Hindlimb muscle (tissue), 1 donor: ENCODE measurements around the gene COPS2. TPM values are rescaled to one million over a fixed set of nuclear protein-coding genes. Genes with fewer than 3 reads are reported as not detected.
"Not testable (repeated sequence)": the region's sequence is repeated elsewhere in the genome, so short reads cannot be mapped to it uniquely, and the experiment has no call there.

Experiments
- DNase-seq: peaks from one replicate; pipeline ENCODE4 v3.0.0-alpha.2; 2013
- polyA plus RNA-seq: library from polyadenylated mRNA; unstranded; fragments of 120-200 nt; gene quantifications from one replicate; pipeline ENCODE4 v1.2.1, GENCODE V29; 2013; ENCODE audit not compliant: insufficient read length

Gene COPS2
- polyA plus RNA-seq: 96.5 TPM

DNA sequence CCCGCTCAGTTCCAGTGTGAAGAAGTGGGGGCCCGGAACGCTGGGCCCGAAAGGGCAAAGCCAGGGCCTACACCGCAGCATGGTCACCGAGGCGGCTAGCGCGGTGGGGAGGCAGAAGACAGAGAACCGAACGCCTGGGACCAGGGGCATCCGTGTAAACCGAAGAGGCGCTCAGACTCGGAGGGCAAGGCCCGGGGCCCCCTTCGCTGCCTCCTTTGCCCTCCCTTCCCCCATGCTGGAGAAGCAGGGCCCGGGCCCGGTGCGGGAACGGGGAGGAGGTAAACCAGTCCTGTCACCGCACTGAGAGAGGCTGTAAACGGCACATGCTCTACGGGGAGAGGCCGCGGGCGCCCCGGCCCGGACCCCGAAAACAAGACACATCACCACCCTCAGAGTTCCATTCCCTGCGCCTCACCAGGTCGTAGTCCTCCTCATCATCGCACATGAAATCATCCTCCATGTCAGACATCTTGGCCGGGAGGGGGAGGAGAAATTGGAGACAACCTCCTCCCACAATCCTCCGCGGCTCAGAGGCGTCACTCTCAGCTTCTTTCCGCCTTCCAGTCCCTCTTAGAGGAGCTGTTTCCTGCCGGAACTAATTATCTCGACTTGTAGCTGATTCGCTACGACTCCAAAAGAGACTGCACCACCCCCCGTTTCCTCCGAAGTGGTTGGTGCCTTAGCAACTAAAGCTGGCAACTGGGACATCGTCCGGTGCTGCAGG, at the start of gene COPS2:
COPS2 (minus strand) TSS at position 490 of the 724 bp plus-strand sequence; CDS start at position 469, 21 bp downstream.
- DNase-seq: peak; percentile 97

DNA sequence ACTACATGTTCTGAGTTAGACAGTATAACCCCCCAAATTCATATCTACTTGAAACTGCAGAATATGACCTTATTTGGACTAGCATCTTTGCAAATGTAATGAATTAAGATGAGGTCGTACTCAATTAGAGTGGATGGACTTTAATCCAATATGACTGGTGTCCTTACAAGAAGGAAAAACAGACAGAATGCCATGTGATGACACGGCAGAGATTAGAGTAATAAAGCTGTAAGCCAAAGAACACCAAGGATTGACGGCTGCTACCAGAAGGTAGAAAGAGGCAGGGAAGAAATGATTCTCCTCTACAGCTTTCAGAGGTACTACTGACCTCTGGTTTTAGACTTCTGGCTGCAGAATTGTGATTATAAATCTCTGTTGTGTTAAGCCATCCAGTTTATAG, 44.9 kb upstream of the COPS2 start:
- no peak for DNase-seq

DNA sequence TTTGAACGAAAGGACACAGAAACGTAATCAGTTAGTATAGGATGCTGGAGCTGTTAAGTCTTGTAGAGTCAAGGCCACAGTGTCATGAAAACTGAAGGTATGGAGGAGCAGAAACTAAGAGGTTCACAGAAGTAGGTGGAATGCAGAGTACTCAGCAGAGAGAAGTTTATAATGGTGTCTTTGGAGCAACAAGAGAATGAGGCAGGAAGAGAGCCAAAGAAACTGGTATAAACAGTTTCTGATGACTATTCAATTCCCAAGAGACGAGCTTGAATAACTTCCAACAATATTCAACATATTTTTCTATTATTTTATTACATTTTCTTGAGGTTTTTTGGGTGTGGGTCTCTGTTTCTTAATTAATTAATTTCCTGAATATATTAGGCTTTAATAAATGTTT, 44.3 kb upstream of the COPS2 start:
- no peak for DNase-seq

DNA sequence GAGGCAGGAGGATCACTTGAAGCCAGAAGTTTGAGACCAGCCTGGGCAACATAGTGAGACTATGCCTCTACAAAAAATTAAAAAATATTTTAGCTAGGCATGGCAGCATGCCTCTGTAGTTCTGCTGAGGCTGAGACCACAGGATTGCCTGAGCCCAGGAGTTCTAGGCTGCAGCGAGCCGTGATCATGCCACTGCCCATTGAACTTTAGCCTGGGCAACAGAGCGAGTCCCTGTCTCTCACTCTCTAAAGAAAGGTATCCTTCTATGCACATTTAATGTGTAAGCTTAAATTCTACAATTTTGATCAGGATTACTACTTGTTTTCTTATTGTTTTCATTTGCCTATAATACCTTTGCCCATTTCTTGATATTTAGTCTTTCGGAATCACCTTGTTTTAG, 41.5 kb upstream of the COPS2 start:
- DNase-seq: no peak

DNA sequence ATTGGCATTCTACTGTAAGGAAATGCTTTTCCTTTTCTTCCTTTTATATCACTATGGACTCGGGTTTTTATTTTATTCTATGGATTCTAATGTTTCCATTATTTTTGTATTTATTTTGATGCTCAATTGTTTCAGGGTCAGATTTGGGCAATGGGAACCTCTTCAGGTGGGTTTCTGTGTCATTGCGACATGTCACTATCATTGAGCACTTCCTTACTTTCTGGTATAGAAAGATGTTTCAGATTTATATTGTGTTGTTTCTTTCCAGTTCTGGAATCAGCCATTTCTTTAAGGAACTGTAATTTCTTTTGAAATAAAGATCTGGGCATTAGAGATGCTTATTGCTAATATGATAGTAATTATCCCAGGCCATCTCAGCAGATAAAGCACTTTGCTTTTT, 36.5 kb upstream of the COPS2 start:
- no peak for DNase-seq

DNA sequence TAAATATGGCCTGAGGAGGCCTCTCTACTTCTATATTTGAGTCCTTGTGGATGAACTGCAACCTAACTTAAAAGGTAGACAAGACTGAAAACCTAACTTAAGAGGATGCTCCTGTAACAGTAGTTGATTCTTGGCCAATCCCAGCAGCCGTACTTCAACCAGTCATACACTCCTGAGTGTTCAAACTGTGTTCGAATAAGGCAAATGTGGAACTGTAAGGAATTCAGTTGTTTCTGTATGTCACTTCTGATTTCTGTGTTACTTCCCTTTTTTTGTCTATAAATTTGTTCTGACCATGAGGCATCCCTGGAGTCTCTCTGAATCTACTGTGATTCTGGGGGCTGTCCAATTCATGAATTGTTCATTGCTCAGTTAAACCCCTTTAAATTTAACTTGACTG, 35.2 kb upstream of the COPS2 start:
- no peak for DNase-seq

DNA sequence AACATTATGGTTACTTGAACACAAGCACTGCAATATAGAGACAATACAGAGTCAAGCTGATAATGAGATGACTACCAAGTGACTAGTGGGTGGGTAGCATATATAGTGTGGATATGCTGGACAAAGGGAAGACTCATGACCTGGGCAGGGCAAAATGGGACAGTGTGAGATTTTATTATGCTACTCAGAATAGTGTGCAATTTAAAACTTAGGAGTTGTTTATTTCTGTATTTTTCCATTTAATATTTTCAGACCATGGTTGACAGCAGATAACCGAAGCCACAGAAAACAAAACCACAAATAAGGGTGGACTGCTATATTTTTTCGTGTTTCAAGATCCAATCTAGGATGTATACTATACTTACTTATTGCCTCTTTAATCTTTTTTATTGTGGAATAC, 34.2 kb upstream of the COPS2 start:
- DNase-seq: no peak

DNA sequence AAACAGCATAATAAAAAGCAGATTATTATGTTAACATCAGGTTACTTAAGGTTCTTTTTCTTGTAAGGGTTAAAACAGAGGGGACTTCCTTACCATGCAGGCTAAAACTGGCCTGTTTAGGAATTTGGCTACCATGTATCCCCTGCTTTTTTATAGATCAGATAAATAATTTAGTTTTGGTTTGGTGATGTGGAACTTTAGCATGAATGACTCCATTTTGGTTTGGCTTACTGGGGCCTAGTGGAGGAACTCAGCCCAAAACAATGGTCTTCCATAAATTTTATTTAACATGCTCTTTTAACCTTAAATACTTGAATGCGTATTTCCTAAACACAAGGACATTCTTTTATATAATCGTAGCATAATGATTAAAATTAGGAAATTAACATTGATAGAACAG, 33.5 kb upstream of the COPS2 start:
- no peak for DNase-seq

DNA sequence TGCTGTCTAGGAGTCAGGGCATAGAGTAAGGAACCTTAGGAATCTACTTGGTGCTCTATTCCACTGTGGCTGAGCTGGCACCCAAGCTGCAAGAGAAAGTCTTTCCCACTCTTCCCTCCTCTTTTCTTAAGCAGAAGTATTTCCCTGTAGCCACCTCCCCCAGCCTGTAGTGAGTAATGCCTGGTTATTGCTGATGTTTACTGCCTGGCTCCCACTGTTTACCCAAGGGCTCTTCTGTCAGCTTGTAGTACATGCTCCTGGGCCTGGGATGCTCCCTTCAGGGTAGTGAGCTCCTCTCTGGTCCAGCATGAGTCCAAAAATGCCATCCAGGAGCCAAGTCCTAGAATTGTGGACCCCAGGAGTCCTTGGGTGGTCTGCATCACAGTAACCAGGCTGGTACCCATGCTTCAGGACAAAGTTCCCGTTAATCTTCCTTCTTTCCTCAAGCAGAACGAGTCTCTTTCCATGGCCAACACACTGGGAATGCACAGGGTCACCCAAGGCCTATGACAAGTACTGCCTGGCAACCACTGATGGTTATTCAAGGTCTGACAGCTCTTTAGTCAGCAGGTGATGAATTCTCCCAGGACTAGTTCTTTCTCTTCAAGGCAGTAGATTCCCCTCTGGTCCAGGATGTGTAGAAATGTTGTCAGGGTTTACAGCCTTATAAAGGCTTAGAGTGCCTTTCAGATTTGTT, 32.3 kb upstream of the COPS2 start:
- DNase-seq: no peak

DNA sequence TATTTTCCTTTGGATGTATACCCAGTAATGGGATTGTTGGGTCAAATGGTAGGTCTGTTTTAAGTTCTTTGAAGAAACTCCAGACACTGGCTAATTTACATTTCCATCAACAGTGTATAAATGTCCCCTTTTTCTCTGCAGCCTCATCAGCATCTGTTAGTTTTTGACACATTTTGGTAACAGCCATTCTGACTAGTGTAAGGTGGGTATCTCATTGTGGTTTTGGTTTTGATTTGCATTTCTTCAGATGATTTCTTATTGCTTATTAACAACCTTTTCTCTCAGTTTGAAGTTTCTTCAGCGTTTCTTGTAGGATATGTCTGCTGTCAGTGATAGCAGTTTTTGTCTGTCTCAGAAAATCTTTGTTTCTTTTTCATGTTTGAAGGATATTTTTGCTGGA, 30.1 kb upstream of the COPS2 start:
- no peak for DNase-seq

DNA sequence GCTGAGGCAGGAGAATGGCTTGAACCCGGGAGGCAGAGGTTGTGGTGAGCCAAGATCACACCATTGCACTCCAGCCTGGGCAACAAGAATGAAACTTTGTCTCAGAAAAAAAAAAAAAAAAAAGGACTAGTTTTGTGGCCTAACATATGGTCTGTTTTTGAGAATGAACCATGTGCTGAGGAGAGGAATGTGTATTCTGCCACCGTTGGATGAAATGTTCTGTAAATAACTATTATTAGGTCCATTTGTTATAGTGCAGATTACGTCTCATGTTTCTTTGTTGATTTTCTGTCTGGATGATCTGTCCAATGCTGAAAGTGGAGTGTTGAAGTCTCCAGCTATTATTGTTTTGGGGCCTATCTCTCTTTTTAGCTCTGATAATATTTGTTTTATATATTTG, 28.3 kb upstream of the COPS2 start:
- not testable (repeated sequence) for DNase-seq

DNA sequence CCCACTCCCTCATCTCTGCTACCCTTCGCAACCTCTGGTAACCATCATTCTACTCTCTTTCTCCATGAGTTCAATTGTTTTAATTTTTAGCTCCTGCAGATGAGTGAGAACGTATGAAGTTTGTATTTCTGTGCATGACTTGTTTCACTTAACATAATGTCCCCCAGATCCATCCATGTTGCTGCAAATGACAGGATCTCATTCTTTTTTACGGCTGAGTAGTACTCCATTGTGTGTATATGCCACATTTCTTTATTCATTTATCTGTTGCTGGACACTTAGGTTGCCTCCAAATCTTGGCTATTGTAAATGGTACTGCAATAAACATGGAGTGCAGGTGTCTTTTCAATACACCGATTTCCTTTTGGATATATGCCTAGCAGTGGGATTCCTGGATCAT, 26.7 kb upstream of the COPS2 start:
- DNase-seq: no peak

DNA sequence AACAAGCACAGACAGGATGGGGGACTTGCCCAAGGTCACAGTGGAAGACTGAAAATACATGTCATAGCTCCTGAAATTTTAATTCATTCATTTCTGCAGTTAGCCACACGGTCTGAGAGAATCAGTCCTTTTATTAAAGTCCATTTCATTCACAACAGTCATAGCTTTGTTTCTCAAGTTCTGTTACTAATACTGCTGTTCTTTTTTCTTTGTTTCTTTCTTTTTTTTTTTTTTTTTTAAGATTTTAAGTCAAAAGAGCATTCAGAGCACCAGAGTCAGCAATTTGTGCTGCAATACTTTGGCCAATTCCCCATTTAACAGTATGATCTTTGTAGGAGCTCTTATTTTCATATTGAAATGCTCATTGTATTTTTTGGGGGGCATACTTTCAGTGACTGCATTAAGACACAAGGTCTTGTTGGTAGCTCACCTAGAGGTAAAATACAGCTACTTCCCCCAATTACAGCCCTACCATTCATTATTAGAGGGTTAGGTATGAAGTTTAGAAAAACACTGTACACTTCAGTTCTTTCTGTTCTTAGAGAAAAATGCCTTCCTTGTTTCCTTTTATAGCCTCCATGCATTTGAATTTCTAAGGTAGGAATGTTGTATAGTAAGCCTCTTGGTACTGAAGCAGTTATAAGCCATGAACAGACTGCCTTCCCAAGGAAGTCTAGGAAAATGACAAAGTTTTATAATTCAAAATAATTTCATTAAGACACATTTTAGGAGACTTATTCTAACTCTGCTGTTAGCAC, 24.2 kb upstream of the COPS2 start:
- no peak for DNase-seq

DNA sequence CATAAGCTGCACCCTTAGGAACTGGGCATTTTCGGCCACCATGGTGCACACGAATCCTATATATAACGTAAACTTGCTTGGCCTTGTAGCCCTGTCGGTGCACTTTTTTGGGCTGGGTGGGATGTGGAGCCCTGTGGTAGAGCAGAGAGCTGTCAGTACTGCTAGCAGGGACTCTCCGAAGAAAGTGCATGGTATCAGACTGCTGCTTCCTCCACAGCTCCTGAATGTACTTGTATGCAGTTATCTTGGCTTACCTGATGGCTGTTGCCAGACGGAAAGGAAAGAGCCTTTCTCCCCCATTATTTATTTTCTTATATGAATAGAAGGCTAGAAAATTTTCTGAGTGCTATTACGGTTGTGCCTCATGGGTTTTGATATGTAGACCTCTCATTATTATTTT, 23.1 kb upstream of the COPS2 start:
- DNase-seq: no peak

DNA sequence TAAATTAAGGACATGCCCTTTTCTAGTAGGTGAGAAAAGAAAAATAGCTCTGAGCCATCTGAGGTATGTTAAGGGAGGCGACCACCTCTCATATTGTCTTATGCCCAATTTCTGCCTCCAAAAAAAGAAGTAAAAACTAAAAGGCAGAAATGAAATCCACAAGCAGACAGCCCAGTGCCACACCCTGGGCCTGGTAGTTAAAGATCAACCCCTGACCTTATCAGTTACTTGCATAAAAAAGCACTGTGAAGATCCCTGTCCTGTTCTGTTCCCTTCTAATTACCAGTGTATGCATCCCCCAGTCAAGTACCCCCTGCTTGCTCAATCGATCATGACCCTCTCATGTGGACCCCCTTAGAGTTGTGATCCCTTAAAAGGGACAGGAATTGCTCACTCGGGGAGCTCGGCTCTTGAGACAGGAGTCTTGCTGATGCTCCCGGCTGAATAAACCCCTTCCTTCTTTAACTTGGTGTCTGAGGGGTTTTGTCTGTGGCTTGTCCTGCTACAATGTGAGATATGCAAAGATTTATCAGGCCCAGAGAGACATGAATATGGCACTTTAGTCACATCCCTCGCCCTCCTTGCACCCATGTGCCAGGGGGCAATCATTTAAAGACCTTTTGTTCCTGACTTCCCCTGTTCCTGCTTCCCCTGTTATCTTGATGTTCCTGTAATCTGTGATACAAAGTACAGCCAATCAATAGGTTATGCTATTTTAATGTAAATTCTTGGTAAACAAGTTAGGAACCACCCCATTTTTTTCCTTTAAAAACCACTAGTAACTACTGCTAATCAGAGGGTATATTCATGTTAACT, 20.4 kb upstream of the COPS2 start:
- DNase-seq: not testable (repeated sequence)

DNA sequence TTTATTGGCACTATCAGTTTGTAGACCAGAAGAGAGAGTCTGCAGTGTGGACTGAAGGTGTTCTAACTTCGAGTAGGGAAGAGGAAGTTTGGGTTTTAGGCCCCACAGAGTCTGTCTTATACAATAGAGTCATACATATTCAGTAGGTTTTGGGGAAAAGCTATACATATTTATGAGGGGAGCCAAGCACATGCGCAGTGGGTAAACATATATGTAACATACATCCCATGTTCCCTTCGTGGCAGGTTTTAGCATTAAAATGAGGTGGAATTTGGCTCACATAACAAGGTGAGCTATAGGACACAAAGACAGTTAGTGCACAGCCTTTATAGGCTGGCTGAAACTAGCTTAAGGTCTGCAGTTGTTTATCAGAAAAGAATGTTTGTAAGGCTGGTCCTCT, 19.5 kb upstream of the COPS2 start:
- no peak for DNase-seq

DNA sequence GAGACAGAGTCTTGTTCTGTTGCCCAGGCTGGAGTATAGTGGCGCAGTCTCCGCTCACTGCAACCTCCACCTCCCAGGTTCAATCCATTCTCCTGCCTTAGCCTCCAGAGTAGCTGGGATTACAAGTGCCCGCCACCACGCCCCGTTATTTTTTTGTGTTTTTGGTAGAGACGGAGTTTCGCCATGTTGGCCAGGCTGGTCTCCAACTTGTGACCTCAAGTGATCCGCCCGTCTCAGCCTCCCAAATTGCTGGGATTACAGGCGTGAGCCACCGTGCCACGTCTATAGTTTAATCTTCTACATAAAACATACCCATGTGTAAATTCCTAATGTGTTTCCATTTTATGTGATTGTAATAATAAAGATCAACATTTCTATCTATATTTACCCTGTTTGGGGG, 16.4 kb upstream of the COPS2 start:
- DNase-seq: no peak

DNA sequence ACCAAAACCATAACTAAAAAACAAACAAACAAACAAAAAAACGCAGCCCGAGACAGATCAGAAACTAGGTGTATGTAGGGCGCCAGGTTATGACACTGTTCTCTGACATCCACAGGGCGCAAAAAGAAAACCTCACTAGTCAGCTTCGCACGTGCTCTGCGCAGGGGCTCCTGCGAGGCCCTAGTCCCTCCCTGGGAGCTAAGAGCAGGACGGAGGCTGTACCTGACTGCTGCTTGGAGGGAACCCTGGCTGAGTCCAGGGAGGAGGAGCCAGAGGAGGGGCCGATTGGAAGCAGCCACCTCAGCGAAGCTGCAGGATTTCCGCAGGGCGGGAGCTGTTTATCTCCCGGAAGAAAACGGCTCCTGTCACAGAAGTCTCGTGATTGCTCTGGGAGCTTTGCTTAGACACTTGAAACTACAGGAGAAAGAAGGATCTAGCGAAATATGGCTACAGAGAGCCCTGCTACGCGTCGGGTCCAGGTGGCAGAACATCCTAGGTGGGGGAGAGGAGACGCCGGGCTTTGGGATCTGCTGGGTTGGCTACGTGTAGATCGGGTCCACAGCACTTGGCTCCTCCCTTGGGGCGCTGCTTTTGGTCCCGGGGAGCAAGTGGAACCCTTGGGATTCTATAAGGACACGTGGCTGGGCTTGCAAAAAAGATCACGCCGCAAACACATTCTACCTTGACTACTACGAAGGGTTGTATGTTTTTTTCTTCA, 14.6 kb upstream of the COPS2 start, which contains the start of gene GALK2:
GALK2 (plus strand) TSS at position 368 of the 718 bp plus-strand sequence; CDS start at position 444, 76 bp downstream.
- peak; percentile 89 for DNase-seq

DNA sequence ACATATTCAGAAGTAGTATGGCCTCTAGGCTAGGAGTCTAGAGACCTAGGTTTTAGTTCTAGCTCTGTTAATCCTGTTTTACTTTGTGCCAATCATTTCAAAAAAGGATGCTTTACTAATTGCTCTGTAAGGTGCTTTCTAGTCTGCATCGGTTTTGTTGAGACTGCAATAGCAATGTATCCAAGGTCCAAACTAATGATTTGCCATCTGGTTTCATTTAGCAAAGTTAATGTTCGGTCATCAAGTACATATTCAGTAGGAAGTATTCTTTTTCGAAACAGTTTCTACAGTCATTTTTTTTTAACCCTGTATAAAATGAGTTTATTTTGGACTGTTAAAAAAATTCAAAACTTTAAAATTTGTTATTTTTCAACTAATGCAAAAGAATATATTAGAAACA, 12.6 kb upstream of the COPS2 start:
- peak; percentile 45 for DNase-seq

DNA sequence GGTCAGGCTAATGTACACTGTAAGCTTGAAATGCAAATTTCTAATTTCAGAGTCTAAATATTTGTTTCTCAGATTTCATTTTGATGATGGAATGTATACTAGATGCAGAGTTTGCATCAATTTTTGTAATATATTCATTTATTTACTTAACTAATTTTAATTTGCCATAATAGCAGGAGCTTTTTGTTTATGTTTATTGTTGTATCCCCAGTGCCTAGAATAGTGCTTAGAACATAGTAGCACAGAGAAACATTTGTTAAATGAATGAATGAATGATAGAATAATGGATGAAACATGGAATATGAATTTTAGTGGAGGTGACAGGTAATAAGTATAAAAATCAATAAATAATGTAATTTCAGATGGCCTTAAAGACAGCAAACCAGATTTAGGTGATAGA, 9.5 kb upstream of the COPS2 start:
- no peak for DNase-seq

DNA sequence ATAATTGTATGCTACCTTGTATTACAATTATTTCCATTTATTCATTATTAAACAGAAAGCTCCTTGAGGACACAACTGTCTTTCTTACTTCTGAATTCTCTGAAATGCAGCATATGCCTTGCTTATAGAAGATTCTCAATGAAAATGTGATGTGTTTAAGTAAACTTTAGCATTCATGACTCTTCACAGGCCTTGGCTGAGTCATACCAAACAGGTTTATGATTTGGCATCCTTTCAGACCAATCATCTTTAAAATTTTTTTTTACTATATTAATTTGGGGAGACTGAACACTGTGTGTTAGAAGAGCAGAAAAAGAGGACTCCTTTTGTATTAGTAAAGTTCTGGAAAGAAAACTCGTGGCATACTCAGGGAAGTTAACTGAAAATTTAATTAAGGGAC, 8.3 kb upstream of the COPS2 start:
- DNase-seq: no peak
